Measurements from ENCODE around the gene FMN2.

The FMN2 gene

DNA sequence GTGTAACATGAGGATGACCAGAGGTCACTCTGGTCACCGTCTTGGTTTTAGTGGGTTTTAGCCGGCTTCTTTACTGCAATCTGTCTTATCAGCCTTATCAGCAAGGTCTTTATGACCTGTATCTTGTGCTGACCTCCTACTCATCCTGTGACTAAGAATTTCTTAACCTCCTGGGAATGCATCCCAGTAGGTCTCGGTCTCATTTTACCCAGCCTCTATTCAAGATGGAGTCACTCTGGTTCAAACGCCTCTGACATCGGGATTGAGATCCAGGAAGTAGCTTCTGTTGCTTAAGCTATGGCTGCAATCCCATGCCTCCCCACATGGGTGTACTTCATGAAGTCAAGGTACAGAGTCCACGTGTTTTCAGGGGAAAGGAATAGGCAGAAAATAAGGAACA, 19.9 kb downstream of the FMN2 start:
- H3K9me3 ChIP-seq (ENCODE audit: control insufficient read depth, insufficient read depth, low read length), result no peaks in the 10 kb centered on the region
- H3K4me3 ChIP-seq (ENCODE audit: low read length), result no peak overlapping the region
- no peaks in the 10 kb centered on the region for H3K36me3 ChIP-seq (ENCODE audit: control insufficient read depth, low read length)
- H3K4me1 ChIP-seq (ENCODE audit: control insufficient read depth, low read length), result peaks cover 6% of the 10 kb centered on the region
- peaks cover 16% of the 10 kb centered on the region for H3K79me2 ChIP-seq (ENCODE audit: control insufficient read depth, low read length)
- no peaks in the 10 kb centered on the region for H4K20me1 ChIP-seq (ENCODE audit: control insufficient read depth, insufficient read depth, low read depth, low read length)
- no peak overlapping the region for H3K27ac ChIP-seq (ENCODE audit: low read depth, low read length)
- no peaks in the 10 kb centered on the region for H3K27me3 ChIP-seq (ENCODE audit: control insufficient read depth, low read length)
- no peaks in the 10 kb centered on the region for H3K9me2 ChIP-seq (replicated peaks; ENCODE audit: control insufficient read depth, low read length)
- no peak overlapping the region for H3K4me2 ChIP-seq (ENCODE audit: low read length)
- no peak for TF ChIP-seq EZH2phosphoT487 (IDR thresholded peaks at IDR 0.05; ENCODE audit: borderline replicate concordance, low read length)
- TF ChIP-seq, protein P1, sequence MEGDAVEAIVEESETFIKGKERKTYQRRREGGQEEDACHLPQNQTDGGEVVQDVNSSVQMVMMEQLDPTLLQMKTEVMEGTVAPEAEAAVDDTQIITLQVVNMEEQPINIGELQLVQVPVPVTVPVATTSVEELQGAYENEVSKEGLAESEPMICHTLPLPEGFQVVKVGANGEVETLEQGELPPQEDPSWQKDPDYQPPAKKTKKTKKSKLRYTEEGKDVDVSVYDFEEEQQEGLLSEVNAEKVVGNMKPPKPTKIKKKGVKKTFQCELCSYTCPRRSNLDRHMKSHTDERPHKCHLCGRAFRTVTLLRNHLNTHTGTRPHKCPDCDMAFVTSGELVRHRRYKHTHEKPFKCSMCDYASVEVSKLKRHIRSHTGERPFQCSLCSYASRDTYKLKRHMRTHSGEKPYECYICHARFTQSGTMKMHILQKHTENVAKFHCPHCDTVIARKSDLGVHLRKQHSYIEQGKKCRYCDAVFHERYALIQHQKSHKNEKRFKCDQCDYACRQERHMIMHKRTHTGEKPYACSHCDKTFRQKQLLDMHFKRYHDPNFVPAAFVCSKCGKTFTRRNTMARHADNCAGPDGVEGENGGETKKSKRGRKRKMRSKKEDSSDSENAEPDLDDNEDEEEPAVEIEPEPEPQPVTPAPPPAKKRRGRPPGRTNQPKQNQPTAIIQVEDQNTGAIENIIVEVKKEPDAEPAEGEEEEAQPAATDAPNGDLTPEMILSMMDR (IDR thresholded peaks at IDR 0.05; ENCODE audit: low read depth, low read length, poor library complexity, severe bottlenecking), result no peak
- no peaks in the 10 kb centered on the region for H3F3A ChIP-seq (ENCODE audit: control insufficient read depth, insufficient read depth)

DNA sequence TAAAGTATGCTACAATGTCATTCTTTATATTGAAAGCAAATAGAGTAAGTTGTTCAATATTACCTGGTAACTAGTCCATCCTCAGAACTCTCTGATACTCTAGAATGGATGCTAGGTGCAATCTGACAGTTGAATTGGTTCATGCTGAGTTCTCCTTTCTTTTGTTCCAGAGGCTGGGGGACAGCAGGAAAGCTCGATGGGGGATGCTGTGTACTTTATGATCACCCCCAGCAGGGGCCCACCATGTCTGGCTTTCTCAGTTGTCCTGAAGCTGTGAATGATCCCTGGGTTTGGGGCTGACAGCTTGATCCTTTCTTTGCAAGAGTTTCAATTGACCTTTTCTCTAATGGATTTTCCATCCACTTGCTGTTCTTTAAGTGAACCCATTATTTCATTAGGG, 22.5 kb downstream of the FMN2 start:
- Histone ChIP-seq H3K4me2 (ENCODE audit: low read length) (no peak overlapping the region), H3K9me3 (ENCODE audit: control insufficient read depth, insufficient read depth, low read length) (no peaks in the 10 kb centered on the region), H3K9me2 (replicated peaks; ENCODE audit: control insufficient read depth, low read length) (no peaks in the 10 kb centered on the region), H3K27ac (ENCODE audit: low read depth, low read length) (no peak overlapping the region), H3K79me2 (ENCODE audit: control insufficient read depth, low read length) (peaks cover 27% of the 10 kb centered on the region), H3K36me3 (ENCODE audit: control insufficient read depth, low read length) (no peaks in the 10 kb centered on the region), H3F3A (ENCODE audit: control insufficient read depth, insufficient read depth) (no peaks in the 10 kb centered on the region), H3K4me1 (ENCODE audit: control insufficient read depth, low read length) (no peaks in the 10 kb centered on the region), H4K20me1 (ENCODE audit: control insufficient read depth, insufficient read depth, low read depth, low read length) (no peaks in the 10 kb centered on the region), H3K27me3 (ENCODE audit: control insufficient read depth, low read length) (no peaks in the 10 kb centered on the region), H3K4me3 (ENCODE audit: low read length) (no peak overlapping the region)
- TF ChIP-seq, protein P1 (IDR thresholded peaks at IDR 0.05; ENCODE audit: low read depth, low read length, poor library complexity, severe bottlenecking), result no peak
- TF ChIP-seq EZH2phosphoT487 (IDR thresholded peaks at IDR 0.05; ENCODE audit: borderline replicate concordance, low read length), result no peak

DNA sequence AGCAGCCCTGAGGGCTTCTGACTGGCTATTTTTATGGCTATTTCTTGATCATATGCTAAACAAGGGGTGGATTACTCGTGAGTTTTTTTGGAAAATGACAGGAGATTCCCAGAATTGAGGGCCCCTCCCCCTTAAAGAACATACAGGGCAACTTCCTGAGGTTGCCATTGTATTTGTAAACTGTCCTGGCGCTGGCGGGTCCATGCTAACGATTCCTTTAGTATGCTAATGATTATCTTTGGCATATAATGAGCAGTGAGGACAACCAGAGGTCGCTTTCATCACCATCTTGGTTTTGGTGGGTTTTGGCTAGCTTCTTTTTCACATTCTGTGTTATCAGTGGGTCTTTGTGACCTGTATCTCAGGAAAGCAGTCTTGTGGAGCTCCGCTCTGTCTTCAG, 24.1 kb downstream of the FMN2 start:
- H4K20me1 ChIP-seq (ENCODE audit: control insufficient read depth, insufficient read depth, low read depth, low read length), result no peaks in the 10 kb centered on the region
- peaks cover 25% of the 10 kb centered on the region for H3K79me2 ChIP-seq (ENCODE audit: control insufficient read depth, low read length)
- no peak for TF ChIP-seq EZH2phosphoT487 (IDR thresholded peaks at IDR 0.05; ENCODE audit: borderline replicate concordance, low read length)
- TF ChIP-seq, protein P1 (IDR thresholded peaks at IDR 0.05; ENCODE audit: low read depth, low read length, poor library complexity, severe bottlenecking), result no peak
- H3K9me2 ChIP-seq (replicated peaks; ENCODE audit: control insufficient read depth, low read length), result no peaks in the 10 kb centered on the region
- H3K27me3 ChIP-seq (ENCODE audit: control insufficient read depth, low read length), result no peaks in the 10 kb centered on the region
- no peaks in the 10 kb centered on the region for H3F3A ChIP-seq (ENCODE audit: control insufficient read depth, insufficient read depth)
- no peaks in the 10 kb centered on the region for H3K4me1 ChIP-seq (ENCODE audit: control insufficient read depth, low read length)
- no peak overlapping the region for H3K27ac ChIP-seq (ENCODE audit: low read depth, low read length)
- no peaks in the 10 kb centered on the region for H3K9me3 ChIP-seq (ENCODE audit: control insufficient read depth, insufficient read depth, low read length)
- no peak overlapping the region for H3K4me2 ChIP-seq (ENCODE audit: low read length)
- no peaks in the 10 kb centered on the region for H3K36me3 ChIP-seq (ENCODE audit: control insufficient read depth, low read length)
- H3K4me3 ChIP-seq (ENCODE audit: low read length), result no peak overlapping the region

All from DOHH2 (cell line).